Peyer's patch (tissue), 4 donors: ENCODE measurements around the gene IFNB1. TPM values are rescaled to one million over a fixed set of nuclear protein-coding genes. Genes with fewer than 3 reads are reported as not detected.

Experiments
- DNase-seq, 3 donors: peaks; one replicate each; pipeline ENCODE4 v3.0.0-alpha.2; 2017 to 2019
- H3K27ac ChIP-seq, 4 donors: fragments of 200-600 bp; sonication (generic); one replicate each; pipeline ENCODE4 v1.5.1; 2016 to 2019
- H3K27me3 ChIP-seq, 2 donors: fragments of 200-600 bp; sonication (generic); one replicate each; pipeline ENCODE4 v1.5.1; 2019
- H3K36me3 ChIP-seq, 3 donors: fragments of 200-600 bp; sonication (generic); one replicate each; pipeline ENCODE4 v1.5.1; 2016 to 2019
- H3K4me1 ChIP-seq, 4 donors: fragments of 200-600 bp; sonication (generic); one replicate each; pipeline ENCODE4 v1.5.1; 2016 to 2019
- H3K4me3 ChIP-seq, 4 donors: fragments of 200-600 bp; sonication (generic); 1 replicate in 3 of 4; 2 replicates in 1 of 4; pipeline ENCODE4 v1.5.1; 2016 to 2019; ENCODE audit warnings: mild to moderate bottlenecking in 1 of 4
- H3K9me3 ChIP-seq, 4 donors: fragments of 200-600 bp; sonication (generic); one replicate each; pipeline ENCODE4 v1.5.1; 2016 to 2019; ENCODE audit warnings: mild to moderate bottlenecking in 1 of 4
- POLR2A ChIP-seq, 2 donors: fragments of 450-650 bp; IDR thresholded peaks; one replicate each; pipeline ENCODE4 v1.5.1; 2017; ENCODE audit warnings: antibody characterized with exemption in 2 of 2, mild to moderate bottlenecking in 2 of 2, moderate library complexity in 2 of 2
- total RNA-seq, 4 donors: library from RNA; depleted of rRNA; stranded (reverse); fragments of >200 nt; gene quantifications; one replicate each; pipeline ENCODE4 v1.1.0, GENCODE V29; 2016
- TF ChIP-seq, protein P1 (sequence below), 6 experiments: fragments of 450-650 bp in 4 of 6; fragments of 200-600 bp in 2 of 6; sonication (generic) in 1 of 6; IDR thresholded peaks; one replicate each; pipeline ENCODE4 v1.5.1; 2017 to 2019; ENCODE audit warnings: antibody characterized with exemption in 6 of 6, mild to moderate bottlenecking in 3 of 6, moderate library complexity in 1 of 6

Gene IFNB1
- total RNA-seq, 4 donors from 2014 or later: not detected

DNA sequence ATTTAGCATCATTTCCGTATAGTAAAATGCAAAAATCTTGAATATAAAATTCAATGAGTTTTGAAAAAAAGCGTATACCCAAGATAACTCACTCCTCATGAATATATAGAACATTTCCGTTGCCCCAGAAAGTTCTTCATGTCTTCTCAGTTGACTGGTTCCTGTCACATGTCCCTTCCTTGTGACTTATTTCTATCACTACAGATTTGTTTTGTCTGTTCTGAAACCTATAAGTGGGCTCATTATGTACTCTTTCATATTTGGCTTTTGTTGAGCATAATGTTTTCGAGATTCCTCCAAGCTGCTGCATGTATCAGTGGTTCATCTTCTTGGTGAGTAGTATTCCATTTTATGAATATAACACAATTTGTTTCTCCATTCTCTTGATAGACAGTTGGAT, 35.3 kb downstream of the IFNB1 start:
- TF ChIP-seq POLR2A (IDR thresholded peaks at IDR 0.05): no peak
- TF ChIP-seq, protein P1, sequence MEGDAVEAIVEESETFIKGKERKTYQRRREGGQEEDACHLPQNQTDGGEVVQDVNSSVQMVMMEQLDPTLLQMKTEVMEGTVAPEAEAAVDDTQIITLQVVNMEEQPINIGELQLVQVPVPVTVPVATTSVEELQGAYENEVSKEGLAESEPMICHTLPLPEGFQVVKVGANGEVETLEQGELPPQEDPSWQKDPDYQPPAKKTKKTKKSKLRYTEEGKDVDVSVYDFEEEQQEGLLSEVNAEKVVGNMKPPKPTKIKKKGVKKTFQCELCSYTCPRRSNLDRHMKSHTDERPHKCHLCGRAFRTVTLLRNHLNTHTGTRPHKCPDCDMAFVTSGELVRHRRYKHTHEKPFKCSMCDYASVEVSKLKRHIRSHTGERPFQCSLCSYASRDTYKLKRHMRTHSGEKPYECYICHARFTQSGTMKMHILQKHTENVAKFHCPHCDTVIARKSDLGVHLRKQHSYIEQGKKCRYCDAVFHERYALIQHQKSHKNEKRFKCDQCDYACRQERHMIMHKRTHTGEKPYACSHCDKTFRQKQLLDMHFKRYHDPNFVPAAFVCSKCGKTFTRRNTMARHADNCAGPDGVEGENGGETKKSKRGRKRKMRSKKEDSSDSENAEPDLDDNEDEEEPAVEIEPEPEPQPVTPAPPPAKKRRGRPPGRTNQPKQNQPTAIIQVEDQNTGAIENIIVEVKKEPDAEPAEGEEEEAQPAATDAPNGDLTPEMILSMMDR (IDR thresholded peaks at IDR 0.05): no peak
- Histone ChIP-seq H3K4me3 (no peak overlapping the region), H3K27ac (no peak overlapping the region), H3K36me3 (no peaks in the 10 kb centered on the region), H3K9me3 (no peaks in the 10 kb centered on the region), H3K4me1 (no peaks in the 10 kb centered on the region), H3K27me3 (no peaks in the 10 kb centered on the region)
- no peak for DNase-seq

DNA sequence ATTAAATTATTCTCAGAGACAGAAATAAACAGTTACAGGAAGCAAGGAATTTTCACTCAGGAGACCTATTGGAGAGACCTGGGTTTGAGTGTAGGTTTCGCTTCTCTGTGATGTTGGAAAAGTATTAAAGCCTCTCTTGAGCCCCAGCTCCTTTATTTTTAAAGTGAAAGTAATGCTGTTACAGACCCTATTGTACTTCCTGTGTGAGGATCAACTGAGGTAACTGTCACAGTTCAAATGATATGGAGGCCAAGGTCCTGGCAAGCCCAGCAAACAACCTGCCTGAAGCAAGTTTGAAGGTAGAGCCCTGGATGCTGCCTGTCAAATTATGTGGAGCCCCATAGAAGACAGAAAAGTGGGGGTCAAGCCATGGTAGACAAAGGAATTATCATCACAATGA, 38.4 kb downstream of the IFNB1 start:
- TF ChIP-seq, protein P1 (IDR thresholded peaks at IDR 0.05): no peak
- TF ChIP-seq POLR2A (IDR thresholded peaks at IDR 0.05): no peak
- no peak overlapping the region for H3K4me3 ChIP-seq
- H3K36me3 ChIP-seq: no peaks in the 10 kb centered on the region
- no peak for DNase-seq
- H3K27ac ChIP-seq: no peak overlapping the region
- no peaks in the 10 kb centered on the region for H3K27me3 ChIP-seq
- H3K4me1 ChIP-seq: no peaks in the 10 kb centered on the region
- no peaks in the 10 kb centered on the region for H3K9me3 ChIP-seq

DNA sequence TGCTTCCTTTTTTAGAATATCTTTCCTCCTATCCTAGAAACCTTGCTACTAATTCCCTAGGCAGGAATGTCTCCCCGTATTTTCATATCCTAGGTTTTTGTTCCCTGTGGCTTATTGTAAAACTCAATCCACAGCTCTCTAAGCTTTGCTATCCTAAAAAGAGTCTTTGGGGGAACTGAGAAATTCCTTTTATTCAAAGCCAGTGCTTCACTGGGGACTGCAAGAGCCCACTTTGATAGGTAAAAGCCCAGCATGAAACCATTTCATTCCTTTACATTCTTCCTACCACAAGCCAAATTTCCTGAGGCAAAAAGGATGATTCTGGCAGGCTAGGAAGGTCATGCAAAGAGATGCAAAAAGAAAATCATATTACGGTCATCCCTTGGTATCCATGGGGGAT, 40.5 kb downstream of the IFNB1 start:
- Histone ChIP-seq H3K27me3 (no peaks in the 10 kb centered on the region), H3K36me3 (no peaks in the 10 kb centered on the region), H3K4me1 (no peaks in the 10 kb centered on the region), H3K4me3 (no peak overlapping the region), H3K27ac (no peak overlapping the region), H3K9me3 (no peaks in the 10 kb centered on the region)
- no peak for DNase-seq
- TF ChIP-seq, protein P1 (IDR thresholded peaks at IDR 0.05): no peak
- no peak for TF ChIP-seq POLR2A (IDR thresholded peaks at IDR 0.05)

DNA sequence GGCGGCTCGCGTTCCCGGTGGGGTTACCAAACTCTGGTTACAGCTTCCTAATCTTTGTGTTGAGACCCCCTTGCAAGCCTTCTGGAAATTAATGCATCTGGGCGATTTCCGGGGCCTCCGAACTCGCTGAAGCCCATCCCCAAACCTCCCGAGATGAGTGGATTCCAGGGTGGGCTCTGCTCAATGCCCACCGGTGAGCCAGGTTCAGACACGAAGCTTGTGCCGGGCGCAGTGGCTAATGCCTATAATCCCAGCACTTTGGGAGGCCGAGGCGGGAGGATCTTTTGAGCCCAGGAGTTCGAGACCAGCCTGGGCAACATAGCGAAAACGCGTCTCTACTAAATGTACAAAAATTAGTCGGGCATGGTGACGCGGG, 45.9 kb downstream of the IFNB1 start:
- peaks cover 0 to 10% (median 0%) of the 10 kb centered on the region in 4 donors for H3K4me1 ChIP-seq
- peak overlapping the region; percentile 58 to 79 (median 62) for H3K4me3 ChIP-seq
- no peaks in the 10 kb centered on the region for H3K27me3 ChIP-seq
- no peaks in the 10 kb centered on the region for H3K9me3 ChIP-seq
- no peak for TF ChIP-seq POLR2A (IDR thresholded peaks at IDR 0.05)
- TF ChIP-seq, protein P1 (IDR thresholded peaks at IDR 0.05): no peak
- no peaks in the 10 kb centered on the region for H3K36me3 ChIP-seq
- no peak for DNase-seq
- peak overlapping the region; percentile 70 to 88 (median 80) for H3K27ac ChIP-seq

DNA sequence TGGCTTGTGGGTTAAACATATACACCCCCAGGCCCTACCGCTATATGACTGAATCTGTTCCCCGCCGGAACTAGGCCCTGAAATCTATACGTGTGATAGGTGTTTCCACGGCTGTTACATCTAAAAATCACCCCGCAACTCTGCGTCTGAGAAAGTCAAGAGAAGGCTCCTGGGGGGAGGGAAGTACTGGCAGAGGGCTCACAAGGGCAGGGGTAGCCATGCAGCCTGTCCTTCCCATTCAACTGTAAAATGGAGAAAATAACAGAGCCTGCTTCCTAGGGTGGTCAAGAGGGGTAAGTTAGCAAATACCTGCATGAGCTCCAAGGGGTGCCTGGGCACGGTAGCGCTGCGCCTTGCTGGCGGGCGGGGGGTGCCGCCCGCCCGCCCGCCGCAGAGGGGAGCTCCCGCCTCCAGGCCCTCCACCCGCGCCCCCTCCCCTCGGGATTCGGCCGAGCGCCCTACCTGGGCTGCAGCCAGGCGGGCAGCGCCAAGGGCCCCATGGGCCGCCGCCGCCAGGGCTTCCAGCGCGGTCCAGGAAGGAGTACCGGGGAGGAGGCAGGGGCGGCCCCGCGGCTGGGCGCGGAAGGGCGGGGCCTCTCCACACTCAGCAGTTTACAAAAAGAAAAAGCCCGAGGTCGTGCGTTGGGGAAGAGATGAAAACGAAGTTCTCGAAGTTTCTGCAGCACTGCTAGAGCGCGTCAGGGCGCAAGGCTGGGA, 46.5 kb downstream of the IFNB1 start, which contains the start of gene HACD4:
TSS of gene HACD4 (minus strand) at position 550 of the 717 bp plus-strand sequence. CDS start at position 500, 50 bp downstream.
- TF ChIP-seq, protein P1 (IDR thresholded peaks at IDR 0.05): no peak
- no peak for TF ChIP-seq POLR2A (IDR thresholded peaks at IDR 0.05)
- peak within 1 kb of the TSS; percentile 70 to 88 (median 80) for H3K27ac ChIP-seq
- H3K36me3 ChIP-seq: no peaks in the 10 kb centered on the region
- peaks cover 0 to 10% (median 0%) of the 10 kb centered on the region in 4 donors for H3K4me1 ChIP-seq
- no peaks in the 10 kb centered on the region for H3K27me3 ChIP-seq
- DNase-seq: peak; percentile 58 to 79 (median 64)
- no peaks in the 10 kb centered on the region for H3K9me3 ChIP-seq
- peak within 1 kb of the TSS; percentile 58 to 79 (median 62) for H3K4me3 ChIP-seq
